ENCODE data around the gene GAS6.
"Not testable (repeated sequence)": the region's sequence is repeated elsewhere in the genome, so short reads cannot be mapped to it uniquely, and the experiment has no call there.

Gene GAS6

DNA sequence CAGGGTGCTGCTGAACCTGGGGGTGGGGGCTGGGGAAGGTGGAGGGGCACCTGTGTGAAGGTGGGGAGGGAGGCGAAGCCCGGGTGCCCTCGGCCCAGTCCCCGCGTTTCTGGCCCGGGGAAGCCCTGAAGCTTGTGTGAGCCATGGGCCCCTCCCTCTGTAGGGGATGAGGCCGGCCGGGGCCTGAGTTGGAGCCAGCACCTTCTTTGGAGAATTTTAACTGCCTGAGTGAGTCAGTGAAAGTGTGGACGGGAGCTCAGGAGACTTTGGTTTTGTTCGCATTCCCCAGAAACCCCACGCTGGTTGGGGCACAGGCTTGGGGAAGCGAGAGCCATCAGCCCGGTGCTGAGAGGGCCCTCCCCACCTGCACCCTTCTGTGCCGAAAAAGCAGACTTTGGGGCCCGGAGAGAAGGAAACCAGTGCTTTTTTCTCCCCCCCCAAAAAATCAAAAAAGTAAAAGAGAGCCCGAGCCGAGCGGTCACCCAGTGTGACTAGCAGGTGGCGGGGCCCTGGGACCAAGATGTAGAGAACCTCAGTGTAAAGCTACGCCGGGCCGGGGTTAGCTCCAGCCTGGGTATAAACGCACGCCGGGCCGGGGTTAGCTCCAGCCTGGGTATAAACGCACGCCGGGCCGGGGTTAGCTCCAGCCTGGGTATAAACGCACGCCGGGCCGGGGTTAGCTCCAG lies 59.7 kb downstream of the GAS6 start:
- DNase-seq: no peak

DNA sequence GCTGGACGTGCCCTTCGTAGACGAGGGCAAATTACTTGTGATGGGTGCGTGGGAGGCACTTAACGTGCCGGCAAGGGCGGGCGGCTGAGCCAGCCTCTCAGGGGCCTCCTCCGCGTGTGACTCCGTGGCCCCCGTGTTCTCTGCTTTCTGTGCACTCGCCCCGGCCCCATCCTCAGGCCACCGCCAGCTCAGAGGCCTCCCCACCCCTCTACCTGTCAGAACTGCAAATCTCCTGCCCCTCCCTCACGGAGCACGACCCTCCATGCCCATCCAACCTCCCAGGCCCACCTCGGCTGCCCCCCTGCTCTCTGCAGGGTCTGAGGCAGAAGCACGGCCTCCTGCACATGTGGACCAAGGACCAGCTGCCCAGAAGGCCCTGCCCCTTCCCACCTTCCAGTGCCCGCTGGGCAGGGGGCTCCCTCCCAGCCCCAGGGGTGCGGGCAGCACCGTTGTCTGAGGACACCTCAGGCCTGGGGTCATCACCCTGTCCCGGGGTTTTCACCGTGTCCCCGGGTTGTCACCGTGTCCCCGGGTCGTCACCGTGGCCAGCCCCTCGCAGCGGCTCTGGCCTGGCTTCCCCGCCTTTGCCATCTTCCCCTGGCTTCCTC lies 60.4 kb downstream of the GAS6 start:
- no peak for DNase-seq

DNA sequence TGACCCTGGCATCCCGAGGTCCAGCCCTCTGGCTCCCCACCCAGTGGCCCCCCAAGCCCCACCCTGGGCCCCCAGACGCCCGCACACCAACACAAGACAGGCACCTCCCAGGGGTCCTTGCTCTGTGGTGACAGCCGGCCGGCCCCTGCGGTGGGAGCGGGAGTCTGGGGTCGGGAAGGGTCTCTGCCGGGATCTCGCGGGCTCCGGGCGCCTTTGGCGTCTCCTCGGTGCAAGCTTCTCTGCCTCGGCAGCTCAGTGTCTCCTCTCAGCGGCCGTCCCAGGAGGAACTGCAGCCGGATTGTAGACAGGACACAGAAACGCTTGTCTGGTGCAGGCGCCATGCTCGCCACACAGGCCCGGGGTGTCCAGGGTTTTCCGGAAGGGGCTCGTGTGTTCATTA lies 61.1 kb downstream of the GAS6 start:
- no peak for DNase-seq

DNA sequence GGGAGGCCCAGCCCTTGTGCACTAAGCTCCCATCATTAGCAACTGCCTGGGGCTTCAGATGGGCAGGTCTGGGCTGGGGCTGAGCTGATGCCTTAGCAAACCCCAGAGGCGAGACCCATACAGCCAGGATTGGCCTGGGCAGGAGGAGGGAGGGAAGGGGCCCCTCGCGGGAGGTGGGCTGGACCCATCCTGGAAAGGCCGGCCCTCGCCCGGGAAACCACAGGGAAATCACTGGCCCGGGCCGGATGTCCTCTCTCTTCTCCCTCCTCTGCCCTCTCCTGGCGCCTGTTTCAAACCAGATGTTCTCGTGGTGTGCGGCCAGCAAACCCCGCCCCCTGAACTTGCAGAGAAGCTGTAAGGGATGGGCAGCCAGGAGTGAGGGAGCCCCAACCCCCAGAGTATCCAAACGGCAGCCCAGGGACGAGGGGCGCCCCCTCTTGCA lies 61.8 kb downstream of the GAS6 start:
- no peak for DNase-seq

DNA sequence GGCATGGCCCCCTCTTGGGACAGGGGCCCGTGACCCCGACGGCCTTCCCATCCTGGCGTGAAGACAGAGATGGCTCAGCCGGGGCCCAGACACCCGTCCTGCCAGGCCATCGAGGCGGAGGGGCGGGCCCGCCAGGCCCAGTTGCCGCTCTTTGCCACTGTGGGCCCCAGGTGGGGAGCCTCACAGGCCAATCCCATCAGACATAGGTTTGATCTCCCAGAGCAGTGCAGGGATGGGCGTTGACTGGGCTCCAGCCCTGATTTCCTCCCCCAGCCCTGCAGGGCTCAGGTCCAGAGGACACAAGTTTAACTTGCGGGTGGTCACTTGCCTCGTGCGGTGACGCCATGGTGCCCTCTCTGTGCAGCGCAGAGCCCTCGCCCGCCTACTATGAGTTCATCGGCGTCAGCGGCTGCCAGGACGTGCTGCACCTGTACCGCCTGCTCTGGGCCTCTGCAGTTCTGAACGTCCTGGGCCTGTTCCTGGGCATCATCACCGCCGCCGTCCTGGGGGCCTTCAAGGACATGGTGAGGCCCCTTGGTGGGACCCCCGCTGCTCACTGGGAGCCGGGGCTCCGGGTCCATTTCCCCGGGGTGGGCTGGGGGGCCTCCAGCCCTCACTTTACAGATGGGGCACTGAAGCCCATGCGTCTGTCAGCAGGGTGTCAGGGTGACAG lies 62.5 kb downstream of the GAS6 start:
- no peak for DNase-seq

DNA sequence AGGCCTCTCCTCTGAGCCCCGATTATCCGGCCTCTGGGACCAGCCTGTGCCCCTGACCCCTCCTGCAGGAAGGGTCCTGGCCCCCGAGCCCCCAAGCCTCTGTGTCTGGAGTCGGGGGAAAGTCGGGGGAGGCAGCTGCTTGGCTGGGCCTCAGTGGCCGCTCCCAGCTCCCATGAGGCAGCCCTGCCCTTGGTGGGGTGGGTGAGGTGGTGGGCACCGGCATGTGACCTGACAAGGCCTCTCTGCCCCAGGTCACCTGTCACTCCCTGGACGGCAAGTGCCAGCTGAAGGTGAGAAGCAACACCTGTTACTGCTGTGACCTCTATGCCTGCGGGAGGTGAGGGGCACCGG lies 63.3 kb downstream of the GAS6 start:
- no peak for DNase-seq

DNA sequence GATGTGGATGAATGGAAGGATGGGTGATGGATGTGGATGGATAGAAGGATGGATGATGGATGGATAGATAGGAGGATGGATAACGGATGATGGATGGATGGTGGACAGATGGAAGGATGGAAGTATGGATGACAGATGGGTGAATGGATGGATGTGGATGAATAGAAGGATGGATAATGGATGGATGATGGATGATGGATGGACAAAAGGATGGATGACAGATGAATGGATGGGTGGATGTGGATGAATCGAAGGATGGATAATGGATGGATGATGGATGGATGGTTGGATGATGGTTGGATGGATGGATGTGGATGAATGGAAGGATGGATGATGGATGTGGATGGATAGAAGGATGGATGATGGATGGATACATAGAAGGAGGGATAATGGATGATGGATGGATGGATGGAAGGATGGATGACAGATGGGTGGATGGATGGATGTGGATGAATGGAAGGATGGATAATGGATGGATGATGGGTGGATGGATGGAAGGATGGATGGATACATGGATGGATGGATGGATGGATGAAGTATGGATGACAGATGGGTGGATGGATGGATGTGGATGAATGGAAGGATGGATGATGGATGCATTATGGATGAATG lies 65.6 kb downstream of the GAS6 start:
- DNase-seq: no peak

DNA sequence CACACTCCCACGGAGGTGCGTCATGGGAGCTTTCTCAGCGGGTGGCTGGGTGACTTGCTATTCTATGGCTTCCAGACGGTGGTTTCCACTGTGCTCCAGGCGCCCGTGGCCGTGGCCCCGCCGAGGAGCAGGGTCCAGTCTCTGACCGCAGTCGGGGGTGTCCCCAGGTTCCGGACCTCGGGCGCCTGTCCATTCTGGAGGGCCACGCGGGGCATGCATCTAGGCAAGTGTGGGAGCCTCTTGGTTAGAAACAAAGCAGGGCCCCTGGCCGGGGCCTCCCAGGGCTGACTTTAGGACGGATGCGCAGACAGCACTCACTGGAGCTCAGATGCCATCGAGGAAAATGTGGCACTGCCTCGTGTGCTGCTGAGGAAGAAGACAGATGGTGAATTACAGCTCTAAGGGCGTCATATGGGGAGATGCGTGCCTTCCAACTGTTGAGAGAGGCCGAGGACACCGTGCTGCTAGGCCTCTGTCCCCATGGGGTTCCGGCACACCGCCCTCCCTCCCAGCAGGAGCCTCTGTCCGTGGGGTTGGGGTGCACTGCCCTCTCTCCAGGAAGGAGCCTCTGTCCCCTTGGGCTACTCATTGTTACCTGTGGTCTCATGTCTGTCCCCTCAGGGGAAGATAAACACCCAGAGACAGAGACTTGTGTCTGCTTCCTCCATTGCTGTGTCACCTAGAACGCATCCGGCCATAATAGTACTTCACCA lies 66.8 kb downstream of the GAS6 start:
- DNase-seq: no peak

DNA sequence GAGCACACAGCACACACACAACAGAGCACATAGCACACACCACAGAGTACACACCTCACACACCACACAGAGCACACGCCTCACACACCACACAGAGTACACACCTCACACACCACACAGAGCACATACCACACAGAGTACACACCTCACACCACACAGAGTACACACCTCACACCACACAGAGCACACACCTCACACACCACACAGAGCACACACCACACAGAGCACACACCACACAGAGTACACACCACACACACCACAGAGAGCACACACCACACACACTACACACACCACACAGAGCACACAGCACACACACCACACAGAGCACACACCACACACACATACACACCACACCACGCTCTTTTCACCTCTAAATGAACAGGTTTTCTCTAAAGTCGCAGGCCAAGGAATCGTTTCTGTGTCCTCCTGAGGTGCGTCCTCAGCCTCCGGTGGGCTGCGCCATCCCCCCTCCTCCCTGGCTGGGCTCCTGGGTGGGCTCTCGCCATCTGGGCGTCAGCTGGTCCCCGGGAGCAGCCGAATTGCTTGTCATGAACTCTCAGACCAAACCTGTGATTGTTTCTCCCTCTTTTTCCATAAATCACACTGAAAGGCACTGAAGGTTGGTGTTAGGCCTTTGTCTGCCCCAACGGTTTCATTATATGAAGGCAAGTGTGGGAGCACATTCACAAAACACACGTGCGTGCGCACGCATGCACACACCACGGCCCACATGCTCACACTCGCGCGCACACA lies 67.5 kb downstream of the GAS6 start:
- DNase-seq: no peak

DNA sequence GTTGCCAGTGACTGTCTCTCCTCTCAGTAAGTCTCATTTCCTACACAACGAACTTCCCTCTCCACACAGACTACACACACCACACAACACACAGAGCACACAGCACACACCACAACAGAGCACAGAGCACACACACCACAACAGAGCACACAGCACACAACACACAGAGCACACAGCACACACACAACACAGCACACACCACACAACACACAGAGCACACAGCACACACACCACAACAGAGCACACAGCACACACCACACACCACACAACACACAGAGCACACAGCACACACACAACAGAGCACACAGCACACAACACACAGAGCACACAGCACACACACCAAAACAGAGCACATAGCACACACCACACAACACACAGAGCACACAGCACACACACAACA lies 68.5 kb downstream of the GAS6 start:
- not testable (repeated sequence) for DNase-seq

DNA sequence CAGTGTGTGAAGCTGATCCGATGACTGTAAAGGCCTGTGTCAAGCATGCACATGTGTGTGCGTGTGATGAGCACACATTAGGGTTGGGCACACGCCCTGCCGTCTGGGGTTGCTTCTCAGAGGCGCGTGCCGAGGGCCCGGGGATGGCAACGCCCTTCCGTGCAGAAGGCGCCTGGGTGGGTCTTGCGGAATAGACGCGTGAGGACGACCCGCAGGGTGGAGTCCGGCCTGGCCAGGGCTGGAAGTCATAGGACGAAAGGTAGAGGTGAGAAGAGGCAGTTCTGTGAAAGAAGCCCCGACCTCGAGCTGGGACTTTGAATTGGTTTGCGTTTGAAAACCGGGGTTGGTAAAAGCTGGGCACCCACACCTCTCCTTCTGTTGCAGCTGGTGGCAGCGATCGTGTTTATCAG lies 69.1 kb downstream of the GAS6 start:
- DNase-seq: no peak

DNA sequence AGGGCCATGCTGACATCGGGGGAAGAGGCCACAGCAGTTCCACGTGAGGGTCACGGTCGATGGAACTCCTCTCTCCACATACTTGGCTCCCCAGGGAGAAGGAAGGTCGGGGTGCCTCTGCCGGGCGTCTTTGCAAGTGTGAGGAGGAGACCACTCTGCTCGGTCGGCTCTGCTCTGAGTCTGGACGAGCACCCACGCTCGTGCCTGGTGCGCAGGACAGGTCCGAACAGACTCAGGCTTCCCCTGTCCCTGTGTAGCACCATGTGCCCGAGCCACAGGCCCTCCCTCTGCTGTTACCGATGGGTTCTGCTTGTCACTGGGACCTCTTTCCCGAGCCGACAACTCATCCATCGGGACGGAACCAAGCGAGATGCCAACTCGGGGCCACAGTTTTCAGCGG lies 69.8 kb downstream of the GAS6 start:
- DNase-seq: no peak

DNA sequence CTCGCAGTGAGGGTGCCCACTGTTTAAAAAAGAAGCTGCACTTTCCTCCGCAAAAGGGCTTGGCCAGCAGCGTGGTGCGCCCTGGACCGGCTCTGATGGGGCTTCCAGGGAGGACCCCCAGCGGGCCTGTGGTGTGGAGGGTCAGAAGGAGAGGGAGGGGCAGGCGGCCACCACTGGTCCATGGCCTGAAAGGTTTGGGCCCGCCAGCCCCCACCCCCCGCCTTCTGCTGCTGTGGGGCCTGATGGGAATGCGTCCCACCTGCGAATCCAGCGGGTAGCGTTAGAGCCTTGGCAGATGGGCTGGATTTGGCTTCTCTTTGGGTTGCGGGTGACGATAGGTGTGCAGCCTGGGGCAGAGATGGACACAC lies 70.2 kb downstream of the GAS6 start:
- no peak for DNase-seq

DNA sequence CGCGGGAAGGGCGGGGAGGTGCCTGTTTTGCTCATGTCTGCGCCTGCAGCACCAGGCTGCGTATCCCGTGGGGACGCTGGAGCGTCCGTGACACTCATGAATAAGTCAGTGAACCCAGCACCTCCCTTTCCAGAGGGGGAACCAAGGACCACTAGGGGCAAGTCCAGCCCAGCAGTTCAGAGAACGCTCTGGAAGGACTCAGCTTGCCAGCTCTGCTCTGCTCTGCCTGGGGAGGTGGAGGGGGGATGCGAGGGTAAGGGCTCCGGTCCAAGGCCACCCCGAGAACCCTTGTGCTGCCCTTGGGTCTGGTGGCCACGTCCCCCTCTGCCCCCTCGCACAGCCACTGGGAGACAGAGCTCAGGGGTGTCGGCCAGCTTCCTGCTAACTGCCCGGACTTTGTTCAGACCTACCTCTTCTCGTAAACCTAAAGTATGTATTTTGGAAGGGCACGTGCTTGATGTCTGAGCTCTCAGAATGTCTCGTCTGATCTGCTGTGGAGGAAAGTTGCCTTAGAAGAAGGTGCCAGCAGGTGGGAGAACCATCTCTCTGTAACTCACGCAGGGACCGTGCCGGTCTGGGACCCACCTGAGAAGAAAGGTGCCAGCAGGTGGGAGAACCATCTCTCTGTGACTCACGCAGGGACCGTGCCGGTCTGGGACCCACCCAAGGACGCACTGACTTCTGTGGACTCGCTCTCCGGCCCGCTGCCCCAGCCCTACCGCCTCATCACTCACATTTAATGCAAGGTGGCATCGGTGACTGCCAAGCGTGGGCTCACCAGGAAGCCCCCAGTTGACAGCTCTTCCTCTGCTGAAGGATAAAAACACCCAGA lies 70.8 kb downstream of the GAS6 start:
- DNase-seq: no peak

DNA sequence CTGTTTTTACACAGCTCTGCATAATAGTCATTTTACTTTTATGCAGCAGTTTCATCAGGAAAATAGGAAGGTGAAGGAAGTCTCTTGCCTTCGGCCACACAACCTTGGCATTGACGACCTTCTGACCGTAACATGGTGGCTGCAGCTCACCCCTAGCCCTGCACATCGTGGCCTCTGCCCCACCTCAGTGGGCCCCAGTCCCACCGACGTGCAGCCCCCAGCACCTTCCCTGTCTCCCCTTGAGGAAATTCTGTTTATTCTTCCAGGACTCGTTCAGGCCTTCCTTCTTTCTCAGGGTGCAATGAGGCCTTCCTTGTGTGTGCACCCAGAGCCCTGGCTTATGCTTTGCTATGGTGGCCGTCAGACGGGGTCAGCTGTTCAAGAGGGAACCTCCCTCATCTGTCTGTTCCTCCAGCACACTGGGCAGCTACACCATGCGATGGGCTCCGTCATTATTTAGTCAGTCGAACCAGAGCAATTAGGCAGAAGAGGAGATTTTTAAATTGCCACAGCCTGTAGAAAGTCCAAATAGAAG lies 71.6 kb downstream of the GAS6 start:
- no peak for DNase-seq

DNA sequence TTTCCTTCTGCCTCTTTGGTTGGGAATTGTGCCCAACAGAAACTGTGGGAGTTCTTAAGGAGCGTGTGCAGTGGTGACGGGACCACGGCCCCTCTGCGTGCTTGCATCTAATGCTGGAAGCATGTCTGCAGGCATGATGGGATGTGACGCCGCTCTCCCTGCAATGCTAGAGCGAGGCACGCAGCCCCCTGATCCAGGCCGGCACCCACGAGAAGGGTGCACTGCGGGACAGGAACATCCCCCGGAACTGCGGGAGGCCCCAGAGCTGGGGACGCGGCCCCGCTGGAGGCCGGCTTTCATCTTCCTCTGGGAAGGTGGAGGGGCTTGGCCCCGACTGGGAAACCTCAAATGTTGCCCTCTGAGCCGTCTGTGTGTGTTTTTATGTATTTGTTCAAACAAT lies 72.1 kb downstream of the GAS6 start:
- DNase-seq: no peak

DNA sequence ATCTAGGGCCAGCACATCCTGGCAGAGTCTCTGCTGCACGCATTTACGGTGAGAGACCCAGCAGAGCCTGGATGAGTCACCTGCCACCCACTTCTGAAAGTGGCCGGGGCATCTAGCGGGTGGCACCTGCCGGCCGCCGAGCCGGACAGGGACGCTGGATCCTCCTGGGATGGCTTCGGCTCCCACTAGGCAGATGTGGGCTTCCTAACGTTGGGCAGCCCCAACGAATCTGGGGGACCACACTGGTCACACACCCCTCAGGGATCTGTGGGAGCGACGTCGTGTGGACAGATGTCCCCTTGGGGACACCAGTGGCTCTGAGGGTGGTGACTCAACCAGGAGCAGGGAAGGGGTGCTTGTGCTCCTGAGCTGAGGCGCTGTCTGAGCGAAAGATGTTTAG lies 72.7 kb downstream of the GAS6 start:
- no peak for DNase-seq

DNA sequence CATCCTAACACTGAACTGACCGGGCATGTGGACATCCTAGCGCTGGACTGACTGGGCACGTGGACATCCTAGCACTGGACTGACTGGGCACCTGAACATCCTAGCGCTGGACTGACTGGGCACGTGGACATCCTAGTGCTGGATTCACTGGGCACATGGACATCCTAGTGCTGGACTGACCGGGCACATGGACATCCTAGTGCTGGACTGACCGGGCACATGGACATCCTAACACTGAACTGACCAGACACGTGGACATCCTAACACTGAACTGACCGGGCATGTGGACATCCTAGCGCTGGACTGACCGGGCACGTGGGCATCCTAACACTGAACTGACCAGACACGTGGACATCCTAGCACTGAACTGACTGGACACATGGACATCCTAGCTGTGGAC lies 73.9 kb downstream of the GAS6 start:
- not testable (repeated sequence) for DNase-seq

DNA sequence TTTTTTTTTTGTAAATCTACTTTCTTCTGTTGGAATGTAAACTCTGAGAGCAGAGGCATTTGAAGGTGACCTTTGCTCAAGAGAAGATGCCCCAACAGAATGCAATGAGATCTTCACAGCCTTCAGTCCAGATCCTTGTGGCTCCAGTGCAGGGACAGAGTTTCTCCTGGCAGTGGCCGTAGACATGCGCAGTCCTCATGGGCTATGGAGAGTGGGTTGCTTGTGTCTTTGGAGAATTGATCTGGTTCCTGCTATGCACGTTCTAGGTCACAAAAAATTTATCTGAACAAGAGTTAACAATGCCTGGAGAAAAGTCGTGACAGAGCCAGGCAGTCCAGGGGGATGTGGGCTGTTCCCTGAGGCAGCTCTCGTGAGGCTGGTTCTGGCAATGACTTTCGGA lies 74.7 kb downstream of the GAS6 start:
- DNase-seq: no peak

DNA sequence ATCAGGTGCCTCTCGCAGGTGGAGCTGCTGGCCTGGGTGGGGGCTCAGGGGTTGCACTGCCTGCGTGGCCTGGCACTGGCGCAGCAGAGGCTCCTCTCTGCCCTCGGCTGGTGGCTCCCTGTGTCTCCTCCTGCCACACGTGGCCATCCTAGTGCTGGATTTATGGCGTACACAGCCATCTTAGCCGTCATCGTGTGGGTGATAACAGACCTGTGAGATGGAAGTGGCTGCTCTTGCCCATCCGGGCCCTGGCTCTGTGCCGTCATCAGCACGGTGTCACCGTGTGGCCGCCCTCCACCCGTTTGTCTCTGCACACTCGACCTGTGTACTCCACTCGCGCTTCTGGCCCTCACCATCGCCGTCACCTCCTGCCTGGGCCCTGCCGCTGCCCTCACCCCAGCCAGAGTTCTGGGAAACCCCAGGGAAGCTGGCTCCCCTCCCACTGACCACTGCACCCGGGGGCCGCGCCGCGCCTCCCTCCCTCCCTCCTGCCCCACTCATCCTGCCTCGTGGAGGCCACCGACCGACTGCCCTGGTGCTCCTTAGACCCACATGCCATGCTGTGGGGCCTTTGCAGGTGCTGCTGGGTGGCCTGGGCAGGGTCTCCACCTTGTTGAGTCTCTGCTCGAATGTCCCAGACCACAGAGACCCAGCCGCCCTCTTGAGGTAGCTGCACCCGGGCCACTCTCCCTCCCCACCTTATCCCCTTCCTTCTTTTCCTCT lies 75.3 kb downstream of the GAS6 start:
- no peak for DNase-seq

DNA sequence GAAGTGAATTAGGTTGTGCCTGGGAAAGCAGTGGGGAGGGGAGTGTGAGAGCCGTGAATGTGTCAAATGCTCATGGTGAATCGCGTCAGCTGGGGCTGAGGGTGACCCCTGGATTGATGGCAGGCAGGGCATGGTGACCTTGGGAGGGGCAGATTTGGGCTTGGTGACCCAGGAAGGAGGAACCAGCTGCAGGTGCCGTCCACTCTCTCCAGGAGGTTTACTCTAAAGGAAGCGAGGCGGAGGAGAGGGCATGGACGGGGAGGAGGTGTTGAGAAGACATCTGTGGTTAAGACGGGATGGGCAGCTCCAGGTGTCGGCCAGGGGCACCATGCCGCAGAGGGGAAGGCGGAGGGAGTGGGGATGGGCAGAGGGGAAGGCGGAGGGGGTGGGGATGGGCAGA lies 76.2 kb downstream of the GAS6 start:
- DNase-seq: no peak

Measured in AML-193 (cell line).